ENCODE data around the gene NINL.

- TF ChIP-seq POLR2A (IDR thresholded peaks at IDR 0.05): no peak
- no peak for TF ChIP-seq POLR2AphosphoS5 (IDR thresholded peaks at IDR 0.05)
- TF ChIP-seq, protein P1, sequence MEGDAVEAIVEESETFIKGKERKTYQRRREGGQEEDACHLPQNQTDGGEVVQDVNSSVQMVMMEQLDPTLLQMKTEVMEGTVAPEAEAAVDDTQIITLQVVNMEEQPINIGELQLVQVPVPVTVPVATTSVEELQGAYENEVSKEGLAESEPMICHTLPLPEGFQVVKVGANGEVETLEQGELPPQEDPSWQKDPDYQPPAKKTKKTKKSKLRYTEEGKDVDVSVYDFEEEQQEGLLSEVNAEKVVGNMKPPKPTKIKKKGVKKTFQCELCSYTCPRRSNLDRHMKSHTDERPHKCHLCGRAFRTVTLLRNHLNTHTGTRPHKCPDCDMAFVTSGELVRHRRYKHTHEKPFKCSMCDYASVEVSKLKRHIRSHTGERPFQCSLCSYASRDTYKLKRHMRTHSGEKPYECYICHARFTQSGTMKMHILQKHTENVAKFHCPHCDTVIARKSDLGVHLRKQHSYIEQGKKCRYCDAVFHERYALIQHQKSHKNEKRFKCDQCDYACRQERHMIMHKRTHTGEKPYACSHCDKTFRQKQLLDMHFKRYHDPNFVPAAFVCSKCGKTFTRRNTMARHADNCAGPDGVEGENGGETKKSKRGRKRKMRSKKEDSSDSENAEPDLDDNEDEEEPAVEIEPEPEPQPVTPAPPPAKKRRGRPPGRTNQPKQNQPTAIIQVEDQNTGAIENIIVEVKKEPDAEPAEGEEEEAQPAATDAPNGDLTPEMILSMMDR (IDR thresholded peaks at IDR 0.05): no peak
- TF ChIP-seq EP300 (IDR thresholded peaks at IDR 0.05): no peak
These were observed 91.4 kb downstream of the NINL start for GRCh38 chr20:25493748-25494505.
